Measurements from ENCODE around the gene SPINT2.

The SPINT2 gene

GRCh38 chr19:38264486-38265212, at the start of gene SPINT2:
SPINT2 (plus strand) TSS chr19:38264573; CDS start chr19:38264893, 320 bp downstream.
- peaks cover 50% of the 10 kb centered on the region for H3K4me1 ChIP-seq (ENCODE audit: insufficient read depth, low read length, severe bottlenecking)
- no peaks in the 10 kb centered on the region for H3K9me2 ChIP-seq (ENCODE audit: low read depth, low read length)
- no peaks in the 10 kb centered on the region for H3K36me3 ChIP-seq (ENCODE audit: insufficient read depth, low read length)
- H3K9me3 ChIP-seq (ENCODE audit: low read length), result no peaks in the 10 kb centered on the region
- H3K4me2 ChIP-seq (ENCODE audit: low read length), result peak within 1 kb of the TSS; percentile 88
- H3K4me3 ChIP-seq (ENCODE audit: low read depth, low read length, poor library complexity, severe bottlenecking), result peak within 1 kb of the TSS; percentile 91
- no peaks in the 10 kb centered on the region for H3K27me3 ChIP-seq (ENCODE audit: insufficient read depth, low read length)
- peak within 1 kb of the TSS; percentile 93 for H3K9ac ChIP-seq (ENCODE audit: low read length)
- no peak within 1 kb of the TSS for H2AFZ ChIP-seq (ENCODE audit: low read length)
- no peaks in the 10 kb centered on the region for H4K20me1 ChIP-seq (ENCODE audit: insufficient read depth, low read length)
- H3K27ac ChIP-seq (ENCODE audit: low read depth, low read length, poor library complexity, severe bottlenecking), result peak within 1 kb of the TSS; percentile 90
- H3K79me2 ChIP-seq (ENCODE audit: insufficient read depth, low read length), result peaks cover 10% of the 10 kb centered on the region; the same call in 1 of the 2 replicates
- no peak for TF ChIP-seq CTCF (IDR thresholded peaks at IDR 0.05; ENCODE audit: low read length)
- no peak for TF ChIP-seq EZH2 (IDR thresholded peaks at IDR 0.05; ENCODE audit: borderline replicate concordance, low read length)
- H3F3A ChIP-seq (ENCODE audit: insufficient read depth, low read length), result no peaks in the 10 kb centered on the region

GRCh38 chr19:38216785-38217641, 47.4 kb upstream of the SPINT2 start:
- Histone ChIP-seq H4K20me1 (ENCODE audit: insufficient read depth, low read length) (no peaks in the 10 kb centered on the region), H3K9me2 (ENCODE audit: low read depth, low read length) (no peaks in the 10 kb centered on the region), H3K27me3 (ENCODE audit: insufficient read depth, low read length) (no peaks in the 10 kb centered on the region), H3K4me1 (ENCODE audit: insufficient read depth, low read length, severe bottlenecking) (peaks cover 15% of the 10 kb centered on the region), H3F3A (ENCODE audit: insufficient read depth, low read length) (no peaks in the 10 kb centered on the region), H3K36me3 (ENCODE audit: insufficient read depth, low read length) (no peaks in the 10 kb centered on the region), H3K79me2 (ENCODE audit: insufficient read depth, low read length) (no peaks in the 10 kb centered on the region), H3K9me3 (ENCODE audit: low read length) (no peaks in the 10 kb centered on the region), H3K9ac (ENCODE audit: low read length) (no peak overlapping the region), H2AFZ (ENCODE audit: low read length) (no peak overlapping the region), H3K4me2 (ENCODE audit: low read length) (no peak overlapping the region), H3K27ac (ENCODE audit: low read depth, low read length, poor library complexity, severe bottlenecking) (no peak overlapping the region), H3K4me3 (ENCODE audit: low read depth, low read length, poor library complexity, severe bottlenecking) (no peak overlapping the region)
- TF ChIP-seq EZH2 (IDR thresholded peaks at IDR 0.05; ENCODE audit: borderline replicate concordance, low read length) (no peak), CTCF (IDR thresholded peaks at IDR 0.05; ENCODE audit: low read length) (no peak)

- H3K36me3 ChIP-seq (ENCODE audit: insufficient read depth, low read length), result no peaks in the 10 kb centered on the region
Observed at GRCh38 chr19:38218204-38218603, 46.2 kb upstream of the SPINT2 start.

More at GRCh38 chr19:38218204-38218603, 46.2 kb upstream of the SPINT2 start:
- no peaks in the 10 kb centered on the region for H4K20me1 ChIP-seq (ENCODE audit: insufficient read depth, low read length)
- TF ChIP-seq EZH2 (IDR thresholded peaks at IDR 0.05; ENCODE audit: borderline replicate concordance, low read length), result no peak
- no peak for TF ChIP-seq CTCF (IDR thresholded peaks at IDR 0.05; ENCODE audit: low read length)
- no peaks in the 10 kb centered on the region for H3K9me2 ChIP-seq (ENCODE audit: low read depth, low read length)
- H3K4me1 ChIP-seq (ENCODE audit: insufficient read depth, low read length, severe bottlenecking), result peaks cover 16% of the 10 kb centered on the region
- no peaks in the 10 kb centered on the region for H3F3A ChIP-seq (ENCODE audit: insufficient read depth, low read length)
- no peak overlapping the region for H3K4me2 ChIP-seq (ENCODE audit: low read length)
- H3K79me2 ChIP-seq (ENCODE audit: insufficient read depth, low read length), result no peaks in the 10 kb centered on the region
- no peak overlapping the region for H3K4me3 ChIP-seq (ENCODE audit: low read depth, low read length, poor library complexity, severe bottlenecking)
- no peaks in the 10 kb centered on the region for H3K27me3 ChIP-seq (ENCODE audit: insufficient read depth, low read length)
- H3K9ac ChIP-seq (ENCODE audit: low read length), result no peak overlapping the region
- H3K27ac ChIP-seq (ENCODE audit: low read depth, low read length, poor library complexity, severe bottlenecking), result no peak overlapping the region
- H3K9me3 ChIP-seq (ENCODE audit: low read length), result no peaks in the 10 kb centered on the region
- no peak overlapping the region for H2AFZ ChIP-seq (ENCODE audit: low read length)

Measured in OCI-LY1 (cell line).